Loucy (cell line): ENCODE data around the gene MED14.

Experiments used
- H2AFZ ChIP-seq: fragments of 200-600 bp; sonication (generic); 2 replicates; pipeline ENCODE4 v1.6.0; 2016; ENCODE audit warnings: antibody characterized with exemption, mild to moderate bottlenecking, low read length, moderate library complexity
- H3F3A ChIP-seq: fragments of 200-600 bp; 2 replicates; pipeline ENCODE4 v1.6.0; 2016; ENCODE audit warnings: antibody characterized with exemption, low read depth, mild to moderate bottlenecking
- H3K27me3 ChIP-seq: fragments of 200-600 bp; sonication (generic); 2 replicates; pipeline ENCODE4 v1.6.1; 2014; ENCODE audit warnings: low read length, mild to moderate bottlenecking; ENCODE audit not compliant: insufficient read depth, poor library complexity, severe bottlenecking
- H3K36me3 ChIP-seq: fragments of 200-600 bp; sonication (generic); 2 replicates; pipeline ENCODE4 v1.6.1; 2016; ENCODE audit warnings: low read length; ENCODE audit not compliant: insufficient read depth
- H3K4me1 ChIP-seq: fragments of 200-600 bp; sonication (generic); 2 replicates; pipeline ENCODE4 v1.5.1; 2014; ENCODE audit warnings: low read length, mild to moderate bottlenecking; ENCODE audit not compliant: insufficient read depth, poor library complexity, severe bottlenecking
- H3K4me2 ChIP-seq: fragments of 200-600 bp; sonication (generic); 2 replicates; pipeline ENCODE4 v1.6.0; 2014; ENCODE audit warnings: antibody characterized with exemption, low read length, low read depth, mild to moderate bottlenecking; ENCODE audit not compliant: poor library complexity, severe bottlenecking
- H3K4me3 ChIP-seq: fragments of 200-600 bp; sonication (generic); 2 replicates; pipeline ENCODE4 v1.5.1; 2014; ENCODE audit warnings: low read length, mild to moderate bottlenecking, mixed read lengths; ENCODE audit not compliant: poor library complexity, severe bottlenecking
- H3K79me2 ChIP-seq: fragments of 200-600 bp; sonication (generic); 2 replicates; pipeline ENCODE4 v1.6.1; 2014; ENCODE audit warnings: low read length; ENCODE audit not compliant: insufficient read depth
- H3K9ac ChIP-seq: fragments of 200-600 bp; sonication (generic); 2 replicates; pipeline ENCODE4 v1.6.0; 2014; ENCODE audit warnings: mild to moderate bottlenecking, low read depth, low read length, moderate library complexity; ENCODE audit not compliant: poor library complexity, severe bottlenecking
- H3K9me2 ChIP-seq: fragments of 200-600 bp; sonication (generic); replicated peaks from 2 replicates; pipeline ENCODE4 v1.6.1; 2016; ENCODE audit warnings: low read depth, low read length, mixed read lengths
- H3K9me3 ChIP-seq: fragments of 200-600 bp; sonication (generic); 2 replicates; pipeline ENCODE4 v1.6.1; 2014; ENCODE audit warnings: mild to moderate bottlenecking, antibody characterized with exemption, low read length, low read depth; ENCODE audit not compliant: insufficient read depth
- H4K20me1 ChIP-seq: fragments of 200-600 bp; sonication (generic); 2 replicates; pipeline ENCODE4 v1.6.0; 2014; ENCODE audit warnings: antibody characterized with exemption, low read length, mild to moderate bottlenecking; ENCODE audit not compliant: insufficient read depth, poor library complexity, severe bottlenecking
- EZH2phosphoT487 ChIP-seq: fragments of 200-600 bp; IDR thresholded peaks from 2 replicates; pipeline ENCODE4 v1.6.1; 2018; ENCODE audit warnings: antibody characterized with exemption, mild to moderate bottlenecking, moderate library complexity, borderline replicate concordance
- TF ChIP-seq, protein P1 (sequence below): fragments of 200-600 bp; sonication (generic); conservative IDR thresholded peaks from 2 replicates; pipeline ENCODE4 v1.5.1; 2014; ENCODE audit warnings: mild to moderate bottlenecking, antibody characterized with exemption, low read length

MED14 gene

DNA sequence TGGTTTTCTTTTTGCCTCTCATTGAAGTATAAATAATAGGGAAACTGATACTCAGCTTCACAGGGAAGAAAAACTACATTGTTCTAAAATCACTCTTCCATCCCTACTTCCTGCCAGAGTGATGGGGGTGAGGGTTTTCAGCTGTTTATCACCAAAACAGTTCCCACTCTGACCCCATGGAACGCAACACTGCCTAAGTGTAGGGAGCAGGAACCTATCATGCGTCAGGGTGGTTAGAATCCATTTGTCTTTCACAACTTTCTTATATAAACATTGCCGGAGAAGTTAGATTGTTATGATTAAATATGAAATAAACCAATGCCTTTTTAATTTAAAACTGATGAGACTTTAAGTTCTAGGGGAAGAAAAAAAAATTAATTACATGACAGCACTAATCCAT, 128.0 kb downstream of the MED14 start:
- Histone ChIP-seq H4K20me1 (no peaks in the 10 kb centered on the region), H3K36me3 (peaks cover 6% of the 10 kb centered on the region; the same call in 1 of the 2 replicates), H3K9me3 (no peaks in the 10 kb centered on the region), H3K27me3 (no peaks in the 10 kb centered on the region), H3K9ac (no peak overlapping the region), H2AFZ (no peak overlapping the region), H3K79me2 (no peaks in the 10 kb centered on the region), H3K4me3 (no peak overlapping the region), H3F3A (no peaks in the 10 kb centered on the region), H3K4me1 (no peaks in the 10 kb centered on the region), H3K9me2 (no peaks in the 10 kb centered on the region), H3K4me2 (no peak overlapping the region)
- TF ChIP-seq EZH2phosphoT487, result no peak
- TF ChIP-seq, protein P1, sequence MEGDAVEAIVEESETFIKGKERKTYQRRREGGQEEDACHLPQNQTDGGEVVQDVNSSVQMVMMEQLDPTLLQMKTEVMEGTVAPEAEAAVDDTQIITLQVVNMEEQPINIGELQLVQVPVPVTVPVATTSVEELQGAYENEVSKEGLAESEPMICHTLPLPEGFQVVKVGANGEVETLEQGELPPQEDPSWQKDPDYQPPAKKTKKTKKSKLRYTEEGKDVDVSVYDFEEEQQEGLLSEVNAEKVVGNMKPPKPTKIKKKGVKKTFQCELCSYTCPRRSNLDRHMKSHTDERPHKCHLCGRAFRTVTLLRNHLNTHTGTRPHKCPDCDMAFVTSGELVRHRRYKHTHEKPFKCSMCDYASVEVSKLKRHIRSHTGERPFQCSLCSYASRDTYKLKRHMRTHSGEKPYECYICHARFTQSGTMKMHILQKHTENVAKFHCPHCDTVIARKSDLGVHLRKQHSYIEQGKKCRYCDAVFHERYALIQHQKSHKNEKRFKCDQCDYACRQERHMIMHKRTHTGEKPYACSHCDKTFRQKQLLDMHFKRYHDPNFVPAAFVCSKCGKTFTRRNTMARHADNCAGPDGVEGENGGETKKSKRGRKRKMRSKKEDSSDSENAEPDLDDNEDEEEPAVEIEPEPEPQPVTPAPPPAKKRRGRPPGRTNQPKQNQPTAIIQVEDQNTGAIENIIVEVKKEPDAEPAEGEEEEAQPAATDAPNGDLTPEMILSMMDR, result no peak

DNA sequence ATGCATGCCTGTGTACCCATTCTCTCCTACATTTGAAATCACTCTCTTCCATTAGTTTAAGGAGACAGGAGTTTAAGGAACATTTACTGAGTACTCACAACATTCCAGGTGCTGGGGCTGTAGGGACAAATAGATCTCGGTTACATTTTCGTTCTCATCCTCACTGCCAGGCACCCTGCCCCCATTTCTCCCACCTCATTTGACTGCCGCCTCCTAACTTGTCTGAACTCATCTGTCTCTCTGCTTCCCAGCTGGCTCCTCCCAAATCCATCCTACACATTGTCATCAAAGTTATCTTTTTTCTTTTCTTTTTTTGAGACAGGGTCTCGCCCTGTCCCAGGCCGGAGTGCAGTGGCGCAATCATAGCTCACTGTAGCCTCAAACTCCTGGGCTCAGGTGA, 131.9 kb downstream of the MED14 start:
- Histone ChIP-seq H3F3A (no peaks in the 10 kb centered on the region), H4K20me1 (no peaks in the 10 kb centered on the region), H2AFZ (no peak overlapping the region), H3K4me1 (no peaks in the 10 kb centered on the region), H3K4me3 (no peak overlapping the region), H3K36me3 (peaks cover 36% of the 10 kb centered on the region; the same call in 1 of the 2 replicates), H3K27me3 (no peaks in the 10 kb centered on the region), H3K9me3 (no peaks in the 10 kb centered on the region), H3K9ac (no peak overlapping the region), H3K79me2 (no peaks in the 10 kb centered on the region), H3K9me2 (no peaks in the 10 kb centered on the region), H3K4me2 (no peak overlapping the region)
- TF ChIP-seq EZH2phosphoT487, result no peak
- TF ChIP-seq, protein P1, result no peak
